HEK293T (cell line): Measurements from ENCODE around the gene AGBL4.

Experiments
- CTBP1 ChIP-seq: fragments of 450-650 bp; IDR thresholded peaks from 2 replicates; pipeline ENCODE4 v1.6.1; 2016; ENCODE audit warnings: borderline replicate concordance
- ELF4 ChIP-seq: fragments of 450-650 bp; IDR thresholded peaks from 2 replicates; pipeline ENCODE4 v1.6.1; 2017; ENCODE audit warnings: antibody characterized with exemption
- FOXK2 ChIP-seq: fragments of 450-650 bp; IDR thresholded peaks from 2 replicates; pipeline ENCODE4 v1.6.1; 2016; ENCODE audit warnings: mild to moderate bottlenecking
- FOXM1 ChIP-seq: fragments of 450-650 bp; IDR thresholded peaks from 2 replicates; pipeline ENCODE4 v1.6.1; 2017; ENCODE audit warnings: mild to moderate bottlenecking, borderline replicate concordance
- L3MBTL2 ChIP-seq: fragments of 450-650 bp; conservative IDR thresholded peaks from 2 replicates; pipeline ENCODE4 v1.6.1; 2016; ENCODE audit warnings: mild to moderate bottlenecking
- LEF1 ChIP-seq: fragments of 450-650 bp; IDR thresholded peaks from 2 replicates; pipeline ENCODE4 v1.6.1; 2017; ENCODE audit warnings: mild to moderate bottlenecking, borderline replicate concordance
- NFRKB ChIP-seq: fragments of 450-650 bp; IDR thresholded peaks from 2 replicates; pipeline ENCODE4 v1.6.1; 2016; ENCODE audit warnings: mild to moderate bottlenecking, moderate library complexity
- TARDBP ChIP-seq: fragments of 450-650 bp; IDR thresholded peaks from 2 replicates; pipeline ENCODE4 v1.6.1; 2016
- TF ChIP-seq, protein P1 (sequence below): fragments of 450-650 bp; IDR thresholded peaks from 2 replicates; pipeline ENCODE4 v1.6.1; 2016

DNA sequence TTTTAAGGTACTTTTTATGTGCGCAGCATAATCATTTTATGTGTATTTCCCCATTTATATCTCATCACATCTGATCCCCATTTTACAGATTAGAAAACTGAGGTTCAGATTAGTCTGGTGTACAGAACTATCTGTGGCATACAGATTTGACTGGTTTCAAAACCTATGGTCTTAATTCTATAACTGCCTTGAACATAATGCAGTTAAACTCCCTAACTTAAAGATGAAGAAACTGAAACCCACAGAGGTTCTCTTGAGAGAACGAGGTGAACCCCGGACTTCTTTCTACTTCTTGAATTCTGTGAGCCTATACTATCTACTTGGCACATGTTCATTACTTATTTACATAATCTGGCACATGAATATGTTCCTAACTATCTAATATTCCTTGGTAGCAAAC lies 479.1 kb downstream of the AGBL4 start:
- TF ChIP-seq CTBP1: no peak
- no peak for TF ChIP-seq LEF1
- TF ChIP-seq, protein P1, sequence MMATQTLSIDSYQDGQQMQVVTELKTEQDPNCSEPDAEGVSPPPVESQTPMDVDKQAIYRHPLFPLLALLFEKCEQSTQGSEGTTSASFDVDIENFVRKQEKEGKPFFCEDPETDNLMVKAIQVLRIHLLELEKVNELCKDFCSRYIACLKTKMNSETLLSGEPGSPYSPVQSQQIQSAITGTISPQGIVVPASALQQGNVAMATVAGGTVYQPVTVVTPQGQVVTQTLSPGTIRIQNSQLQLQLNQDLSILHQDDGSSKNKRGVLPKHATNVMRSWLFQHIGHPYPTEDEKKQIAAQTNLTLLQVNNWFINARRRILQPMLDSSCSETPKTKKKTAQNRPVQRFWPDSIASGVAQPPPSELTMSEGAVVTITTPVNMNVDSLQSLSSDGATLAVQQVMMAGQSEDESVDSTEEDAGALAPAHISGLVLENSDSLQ: no peak
- TF ChIP-seq L3MBTL2: no peak
- no peak for TF ChIP-seq FOXK2
- no peak for TF ChIP-seq FOXM1
- TF ChIP-seq ELF4: no peak
- TF ChIP-seq NFRKB: no peak
- no peak for TF ChIP-seq TARDBP
